SK-N-MC (cell line): ENCODE data around the gene FAM47E.

Experiments used
- EZH2 ChIP-seq: fragments of 200-600 bp; sonication (generic); IDR thresholded peaks from one replicate; pipeline ENCODE4 v1.6.1; 2017; ENCODE audit warnings: antibody characterized with exemption
- FOXP2 ChIP-seq: optimal IDR thresholded peaks from 2 replicates; pipeline ENCODE3; 2011; ENCODE audit warnings: mild to moderate bottlenecking, moderate library complexity; ENCODE audit not compliant: insufficient read depth; ENCODE audit errors: extremely low read length, control extremely low read depth
- POLR2AphosphoS5 ChIP-seq: IDR thresholded peaks from 2 replicates; pipeline ENCODE4 v1.6.1; 2012; ENCODE audit warnings: mild to moderate bottlenecking, low read depth, low read length, borderline replicate concordance

- TF ChIP-seq POLR2AphosphoS5 (no peak), EZH2 (no peak), FOXP2 (no peak)
Observed at GRCh38 chr4:76325072-76325471, 73.6 kb downstream of the FAM47E start.
